MCF 10A (cell line): Measurements from ENCODE around the gene PLIN3. TPM values are rescaled to one million over a fixed set of nuclear protein-coding genes. Genes with fewer than 3 reads are reported as not detected.

ENCODE experiments used
- BruUV-seq: library from RNA; stranded (reverse); fragments of 400-500 nt; replicated peaks from 2 replicates; lab custom pipeline; 2021; lab: Mats Ljungman, UMichigan
- CTCF ChIA-PET: fragments of 300-600 bp; sonication (Branson Sonifier 250); formaldehyde crosslinking; extraction: SDS; loops from one replicate; lab custom pipeline; 2021; ENCODE audit warnings: antibody characterized with exemption, inconsistent platforms; lab: Yijun Ruan, JAX
- POLR2A ChIA-PET: fragments of 300-600, 350-650 bp; sonication (Branson Sonifier 250); formaldehyde crosslinking; extraction: SDS; loops from one replicate; lab custom pipeline; 2020; ENCODE audit warnings: antibody characterized with exemption, inconsistent platforms; lab: Yijun Ruan, JAX
- DNase-seq: peaks from one replicate; pipeline ENCODE4 v3.0.0-alpha.2; 2018; ENCODE audit not compliant: unreplicated experiment
- H3K27ac Mint-ChIP-seq: one replicate; pipeline ENCODE4 v1.8.0; 2022; ENCODE audit warnings: mild to moderate bottlenecking, low read depth, mixed read lengths; ENCODE audit not compliant: unreplicated experiment
- H3K27me3 Mint-ChIP-seq: one replicate; pipeline ENCODE4 v1.8.0; 2022; ENCODE audit warnings: mixed read lengths; ENCODE audit not compliant: insufficient read depth, unreplicated experiment
- H3K36me3 Mint-ChIP-seq: one replicate; pipeline ENCODE4 v1.8.0; 2022; ENCODE audit warnings: mild to moderate bottlenecking, moderate library complexity, mixed read lengths; ENCODE audit not compliant: insufficient read depth, unreplicated experiment
- H3K4me1 Mint-ChIP-seq: one replicate; pipeline ENCODE4 v1.8.0; 2022; ENCODE audit warnings: mixed read lengths; ENCODE audit not compliant: insufficient read depth, unreplicated experiment
- H3K4me3 Mint-ChIP-seq: one replicate; pipeline ENCODE4 v1.8.0; 2022; ENCODE audit warnings: mild to moderate bottlenecking, moderate library complexity, mixed read lengths; ENCODE audit not compliant: unreplicated experiment
- H3K9me3 Mint-ChIP-seq: one replicate; pipeline ENCODE4 v1.8.0; 2022; ENCODE audit warnings: mixed read lengths; ENCODE audit not compliant: unreplicated experiment
- CTCF ChIP-seq: fragments of 200-600 bp; IDR thresholded peaks from one replicate; pipeline ENCODE4 v1.8.0; 2022; ENCODE audit warnings: antibody characterized with exemption, mild to moderate bottlenecking; ENCODE audit not compliant: unreplicated experiment
- intact Hi-C: fragments of 100-400 bp; cut with micrococcal nuclease; formaldehyde crosslinking; loops from 2 replicates; pipeline ENCODE4 v1.14.1; 2022
- total RNA-seq: library from RNA; stranded (reverse); gene quantifications from 2 replicates; pipeline ENCODE4 v1.2.3, GENCODE V29; 2022

Gene PLIN3
- total RNA-seq, 1 experiment from 2014 or later, result 64.3 TPM

DNA sequence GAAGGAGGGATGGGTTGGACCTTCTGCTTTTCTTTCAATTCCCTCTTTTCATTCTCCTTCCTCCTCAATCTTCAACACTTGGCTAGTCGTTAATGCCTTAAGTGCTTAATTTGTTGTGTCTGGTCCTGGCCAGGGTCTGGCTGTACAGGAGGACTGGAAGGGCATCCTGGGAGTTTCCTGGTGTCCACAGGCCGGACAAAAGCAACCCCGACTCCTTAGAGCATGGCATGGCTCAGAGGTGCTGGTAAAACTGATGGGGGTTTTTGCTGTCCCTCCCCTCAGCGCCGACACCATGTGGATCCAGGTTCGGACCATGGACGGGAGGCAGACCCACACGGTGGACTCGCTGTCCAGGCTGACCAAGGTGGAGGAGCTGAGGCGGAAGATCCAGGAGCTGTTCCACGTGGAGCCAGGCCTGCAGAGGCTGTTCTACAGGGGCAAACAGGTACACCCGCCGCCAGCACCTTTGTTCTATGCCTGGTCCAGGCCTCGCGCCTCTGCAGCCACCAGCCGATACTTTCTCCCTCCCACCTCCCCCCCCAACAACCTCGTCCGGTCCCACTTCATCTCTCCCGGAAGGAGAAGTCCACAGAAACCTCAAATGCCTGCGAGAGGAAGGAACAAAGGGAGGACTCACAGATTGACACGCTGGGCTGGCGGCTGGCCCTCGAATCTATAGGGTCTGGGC lies 43.3 kb upstream of the PLIN3 start:
- Mint-ChIP-seq H3K27ac (peak overlapping the region; percentile 85), H3K27me3 (no peaks in the 10 kb centered on the region), H3K9me3 (no peaks in the 10 kb centered on the region), H3K4me3 (peak overlapping the region; percentile 65), H3K36me3 (peaks cover 6% of the 10 kb centered on the region), H3K4me1 (peaks cover 26% of the 10 kb centered on the region)
- intact Hi-C loops, result loop anchor here (5.0 to 10.0 kb wide), 2 partner anchors 62 to 186 kb away; partner anchors contain the start of gene DPP9
- POLR2A ChIA-PET, result interaction anchor here (0.6 to 5.8 kb wide), 15 partner anchors 12 to 713 kb away, joined by 3 to 98 read pairs (median 9); partner anchors contain the start of genes DPP9, KDM4B, PLIN3 and SAFB
- CTCF ChIA-PET, result interaction anchor here (0.5 to 4.5 kb wide), 17 partner anchors 8 to 626 kb away, joined by 3 to 93 read pairs (median 4); partner anchors contain the start of genes ARRDC5 and PLIN3
- no TSS peak for BruUV-seq
- no peak for TF ChIP-seq CTCF
- peak; percentile 66 for DNase-seq

DNA sequence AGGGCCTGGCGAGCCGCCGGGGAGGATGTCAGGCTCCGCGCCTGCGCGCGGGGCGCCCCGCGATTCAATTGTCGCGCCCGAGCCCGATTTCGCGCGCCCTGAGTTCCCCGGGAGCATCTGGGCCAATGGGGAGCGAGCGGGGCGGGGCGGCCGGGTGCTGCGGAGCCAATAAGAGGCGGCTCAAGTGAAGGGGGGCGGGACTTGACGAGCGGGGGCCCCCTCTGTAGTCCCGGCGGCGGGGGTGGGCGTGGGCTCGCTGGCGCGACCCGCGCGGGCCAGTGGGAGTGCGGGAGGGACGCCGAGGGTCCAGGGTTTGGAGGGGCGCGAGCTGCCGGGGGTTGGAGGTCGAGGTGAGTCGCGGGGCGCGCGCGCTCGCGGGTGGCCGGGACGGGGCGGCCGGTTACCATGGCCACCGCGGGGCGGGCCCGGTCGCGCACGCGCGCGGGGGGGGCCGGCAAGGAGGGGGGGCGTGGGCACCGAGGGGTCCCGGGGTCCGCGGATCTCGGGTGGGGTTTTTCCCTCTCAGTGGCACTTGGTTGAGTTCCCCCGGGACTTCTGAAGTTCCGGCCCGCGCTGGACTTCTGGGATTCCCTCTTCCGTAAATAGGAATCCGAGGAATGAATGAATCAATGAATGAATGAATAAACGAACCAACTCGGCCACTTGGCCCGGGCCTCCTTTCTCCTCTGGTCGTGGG lies 42.6 kb upstream of the PLIN3 start:
- peak overlapping the region; percentile 65 for H3K4me3 Mint-ChIP-seq
- peak; percentile 95 for DNase-seq
- H3K36me3 Mint-ChIP-seq, result peaks cover 5% of the 10 kb centered on the region
- CTCF ChIA-PET, result interaction anchor here (0.7 to 4.5 kb wide), 7 partner anchors 8 to 106 kb away, joined by 3 to 93 read pairs (median 8); partner anchors contain the start of genes ARRDC5 and PLIN3
- intact Hi-C loops, result loop anchor here (5.0 to 10.0 kb wide), 2 partner anchors 62 to 185 kb away; partner anchors contain the start of gene DPP9
- peak overlapping the region; percentile 85 for H3K27ac Mint-ChIP-seq
- H3K9me3 Mint-ChIP-seq, result no peaks in the 10 kb centered on the region
- POLR2A ChIA-PET, result interaction anchor here (1.1 to 5.8 kb wide), 7 partner anchors 13 to 713 kb away, joined by 3 to 98 read pairs (median 11); partner anchors contain the start of genes DPP9, KDM4B, PLIN3 and SAFB
- no TSS peak for BruUV-seq
- TF ChIP-seq CTCF, result no peak
- peaks cover 25% of the 10 kb centered on the region for H3K4me1 Mint-ChIP-seq
- no peaks in the 10 kb centered on the region for H3K27me3 Mint-ChIP-seq

DNA sequence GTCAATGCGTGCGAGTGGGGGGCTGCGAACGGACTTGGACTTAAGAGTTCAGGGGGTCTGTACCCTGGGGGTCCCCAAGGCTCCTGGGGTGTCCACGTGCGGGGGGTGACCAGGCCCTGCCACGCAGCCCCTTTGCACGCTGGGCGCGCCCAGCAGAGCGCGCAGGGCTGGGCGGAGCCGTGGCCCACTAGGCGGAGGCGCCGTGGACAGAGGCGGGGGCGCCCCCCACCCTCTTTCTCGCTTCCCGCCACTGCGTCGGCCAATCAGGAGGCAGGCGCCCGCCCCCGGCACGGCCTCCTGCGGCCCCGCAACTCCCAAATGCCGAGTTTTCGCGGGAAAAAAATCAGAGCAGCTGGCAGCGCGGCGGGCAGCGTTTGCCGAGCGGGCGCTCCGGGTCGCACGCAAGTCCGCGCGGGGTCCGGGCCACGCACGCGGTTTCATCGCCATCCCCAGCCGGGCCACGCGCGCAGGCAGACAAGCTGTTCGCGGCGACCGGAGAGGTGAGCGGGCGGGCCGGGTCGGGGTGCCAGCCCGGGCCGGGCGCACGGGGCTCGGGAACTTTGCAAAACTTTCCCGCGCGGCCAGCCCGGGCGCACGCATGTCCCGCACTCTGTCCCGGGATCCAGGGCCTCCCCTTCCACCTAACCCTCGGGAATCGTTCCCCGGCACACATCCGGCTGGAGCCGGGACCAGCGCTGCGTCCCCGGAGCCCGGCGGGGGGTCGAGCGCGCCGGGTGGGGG lies 41.9 kb upstream of the PLIN3 start, which contains the start of gene UHRF1:
Gene UHRF1, plus strand, starts transcription at position 346 of the 741 bp plus-strand sequence. CDS start 1,385 bp downstream, outside the sequence.
- Mint-ChIP-seq H3K9me3 (no peaks in the 10 kb centered on the region), H3K36me3 (no peaks in the 10 kb centered on the region), H3K4me3 (peak within 1 kb of the TSS; percentile 65), H3K27ac (peak within 1 kb of the TSS; percentile 85), H3K4me1 (peaks cover 18% of the 10 kb centered on the region), H3K27me3 (no peaks in the 10 kb centered on the region)
- ChIA-PET CTCF (no interaction called here), POLR2A (interaction anchor here (1.3 kb wide), 1 partner anchor 13 kb away, joined by 5 read pairs; no protein-coding TSS in a partner anchor)
- TF ChIP-seq CTCF, result no peak
- peak; percentile 31 for DNase-seq
- intact Hi-C loops, result no loop called here
- BruUV-seq, result no TSS peak
